Measurements from ENCODE around the gene LASP1NB.

The LASP1NB gene

GRCh38 chr17:38894276-38894675, 31.1 kb upstream of the LASP1NB start:
- Histone ChIP-seq H3K4me2 (ENCODE audit: insufficient read depth, low read length) (no peak overlapping the region), H3K9ac (replicated peaks; ENCODE audit: extremely low read depth, insufficient read depth, low read length) (no peak overlapping the region), H3K9me3 (replicated peaks; ENCODE audit: control insufficient read depth, insufficient read depth, low read length) (no peaks in the 10 kb centered on the region), H2AFZ (ENCODE audit: low read depth, low read length) (no peak overlapping the region), H3K4me1 (ENCODE audit: control insufficient read depth, extremely low read depth, insufficient read depth, low read length) (peaks cover 48% of the 10 kb centered on the region), H3K9me1 (replicated peaks; ENCODE audit: control insufficient read depth, extremely low read depth, insufficient read depth, low read length) (no peaks in the 10 kb centered on the region), H3K27me3 (ENCODE audit: control insufficient read depth in 2 of 2, insufficient read depth in 2 of 2, low read length in 2 of 2) (no peaks in the 10 kb centered on the region), H3K36me3 (ENCODE audit: control insufficient read depth in 2 of 2, extremely low read depth in 1 of 2, insufficient read depth in 2 of 2, low read length in 2 of 2) (peaks cover 6 to 33% of the 10 kb centered on the region in 2 experiments), H3K79me2 (ENCODE audit: control insufficient read depth, insufficient read depth, low read length) (peaks cover 14% of the 10 kb centered on the region), H3K27ac (ENCODE audit: insufficient read depth, low read depth, low read length) (no peak overlapping the region), H4K20me1 (replicated peaks; ENCODE audit: control insufficient read depth, extremely low read depth, insufficient read depth, low read length) (no peaks in the 10 kb centered on the region), H3K4me3 (replicated peaks in 1 of 3; ENCODE audit: insufficient read depth in 1 of 3, low read depth in 1 of 3, low read length in 3 of 3) (no peak overlapping the region)
- POLR2A ChIA-PET = no interaction called here
- CTCF ChIA-PET = interaction anchor here (0.8 to 1.9 kb wide), 7 partner anchors 9 to 259 kb away, joined by 3 to 7 read pairs (median 5); partner anchors contain the start of gene LASP1
- intact Hi-C loops (cut with micrococcal nuclease) (no loop called here), dilution Hi-C loops (cut with MboI; ENCODE audit: extremely low pct_ligation_motif_present, low sequenced_read_pairs) (no loop called here)
- TF ChIP-seq EZH2 (IDR thresholded peaks at IDR 0.05; ENCODE audit: borderline replicate concordance, low read depth, low read length, severe bottlenecking) = no peak
- TF ChIP-seq CTCF (IDR thresholded peaks at IDR 0.05; ENCODE audit: extremely low read depth in 1 of 2, insufficient read depth in 1 of 2, low read depth in 1 of 2, low read length in 2 of 2) = no peak
- no peak for TF ChIP-seq POLR2AphosphoS5 (IDR thresholded peaks at IDR 0.05; ENCODE audit: insufficient read depth, low read depth, low read length)
- TF ChIP-seq GATA2 (IDR thresholded peaks at IDR 0.05; ENCODE audit: insufficient read depth, insufficient read length, low read depth, low read length) = no peak
- TF ChIP-seq JUN (IDR thresholded peaks at IDR 0.05; ENCODE audit: borderline replicate concordance, insufficient read depth, insufficient read length, low read depth) = no peak
- TF ChIP-seq MAX (IDR thresholded peaks at IDR 0.05; ENCODE audit: insufficient read depth, insufficient read length) = no peak
- no peak for TF ChIP-seq FOS (IDR thresholded peaks at IDR 0.05; ENCODE audit: borderline replicate concordance, insufficient read depth, low read length)
- TF ChIP-seq POLR2A (IDR thresholded peaks at IDR 0.05; ENCODE audit: low read depth, low read length) = no peak
- no peak for TF ChIP-seq MYC (IDR thresholded peaks at IDR 0.05; ENCODE audit: low read depth, low read length)
- peak; percentile 82 for FAIRE-seq
- BruUV-seq (replicated peaks) = no TSS peak
- DNase-seq (ENCODE audit: low read depth, low spot score) = peak; percentile 29

Measured in endothelial cell of umbilical vein (primary cell).